ENCODE results near the gene BARHL1.

The BARHL1 gene

DNA sequence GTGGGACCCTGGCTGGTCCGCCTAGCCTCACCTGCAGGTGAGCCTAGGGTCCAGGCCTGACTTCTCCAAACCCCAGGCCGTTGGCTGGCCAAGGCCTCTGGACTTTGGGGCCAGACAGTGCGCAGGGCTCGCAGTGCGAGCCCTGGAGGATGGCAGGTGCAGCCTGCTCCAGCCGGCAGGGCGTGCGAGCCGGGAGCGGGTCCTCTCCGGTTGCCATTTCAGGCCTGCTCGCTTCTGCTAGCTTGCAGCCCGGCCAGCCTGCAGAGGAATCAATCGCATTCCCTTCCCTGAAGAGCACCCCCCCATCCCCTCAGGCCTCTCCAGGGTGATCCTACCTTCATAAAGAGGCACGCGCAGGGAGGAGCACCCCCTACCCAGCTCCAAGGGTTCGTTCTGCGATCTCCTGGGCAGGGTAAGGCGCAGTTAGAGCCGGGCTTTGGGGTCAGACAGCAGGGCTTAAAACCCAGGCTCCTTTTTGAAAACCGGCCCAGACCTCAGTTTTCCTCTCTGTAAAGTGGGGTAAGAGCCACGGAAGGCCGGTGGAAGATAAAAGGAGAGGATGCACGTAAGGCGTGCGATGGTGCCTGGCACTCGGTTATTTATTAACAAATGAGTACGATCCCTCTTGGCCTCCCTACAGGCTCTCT lies 6.2 kb downstream of the BARHL1 start:
- DNase-seq = no peak

DNA sequence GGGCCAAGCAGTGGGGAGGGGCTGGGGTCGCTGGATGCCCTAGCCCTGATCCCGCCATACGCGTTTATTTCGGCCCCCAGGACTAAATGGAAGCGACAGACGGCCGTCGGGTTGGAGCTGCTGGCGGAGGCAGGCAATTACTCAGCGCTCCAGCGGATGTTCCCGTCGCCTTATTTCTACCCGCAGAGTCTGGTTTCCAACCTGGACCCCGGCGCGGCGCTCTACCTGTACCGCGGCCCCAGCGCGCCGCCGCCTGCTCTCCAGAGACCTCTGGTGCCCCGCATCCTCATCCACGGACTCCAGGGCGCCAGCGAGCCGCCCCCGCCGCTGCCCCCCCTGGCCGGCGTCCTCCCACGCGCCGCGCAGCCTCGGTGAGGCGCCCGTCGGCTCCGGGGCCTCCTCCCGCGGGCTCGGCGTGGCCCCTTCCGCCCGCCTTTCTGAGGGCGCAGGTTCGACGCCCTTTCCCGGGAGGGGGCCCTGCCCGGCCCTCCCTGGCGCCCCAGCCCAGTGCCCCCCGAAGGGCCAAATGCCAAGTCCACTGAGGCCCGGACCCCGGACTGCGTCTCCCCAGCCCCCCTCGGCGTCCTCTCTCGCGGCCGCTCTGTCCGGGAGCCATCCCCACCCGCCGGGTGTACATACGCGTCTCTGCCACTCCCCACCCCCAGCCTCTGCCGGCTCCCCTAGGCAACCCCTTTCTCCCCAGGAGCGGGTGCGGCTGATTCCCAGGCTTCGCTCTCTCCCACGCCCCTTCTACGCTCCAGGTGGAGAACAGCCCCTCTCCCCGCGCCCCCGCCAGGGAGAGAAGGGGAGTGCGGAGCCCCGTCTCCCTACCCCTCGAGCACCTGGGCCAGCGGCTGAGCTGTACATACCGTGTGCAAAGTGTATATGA lies 7.0 kb downstream of the BARHL1 start:
- DNase-seq = no peak

- DNase-seq = no peak
These were observed 7.6 kb downstream of the BARHL1 start for GRCh38 chr9:132590037-132590317.

- no peak for DNase-seq
These were observed 8.1 kb downstream of the BARHL1 start for GRCh38 chr9:132590318-132591182.

DNA sequence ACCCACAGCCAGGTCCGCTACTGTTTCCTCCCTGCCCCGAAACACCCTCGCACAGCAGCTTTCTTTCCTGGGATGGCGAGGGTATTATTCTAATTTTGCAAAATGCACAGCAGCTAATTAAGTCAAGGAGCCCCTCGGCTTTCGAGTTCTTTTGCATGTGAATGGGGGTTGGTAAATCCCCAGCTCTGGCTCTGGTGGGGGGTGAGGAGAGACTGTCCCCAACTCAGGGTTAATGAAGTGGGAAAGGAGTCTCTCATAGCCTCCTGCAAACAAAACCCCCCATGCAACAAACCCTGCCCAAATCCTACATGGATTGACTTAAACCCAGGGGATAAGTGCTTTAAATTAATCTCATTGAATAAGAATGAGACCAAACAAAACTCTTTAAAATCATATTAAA lies 8.8 kb downstream of the BARHL1 start:
- DNase-seq = no peak

DNA sequence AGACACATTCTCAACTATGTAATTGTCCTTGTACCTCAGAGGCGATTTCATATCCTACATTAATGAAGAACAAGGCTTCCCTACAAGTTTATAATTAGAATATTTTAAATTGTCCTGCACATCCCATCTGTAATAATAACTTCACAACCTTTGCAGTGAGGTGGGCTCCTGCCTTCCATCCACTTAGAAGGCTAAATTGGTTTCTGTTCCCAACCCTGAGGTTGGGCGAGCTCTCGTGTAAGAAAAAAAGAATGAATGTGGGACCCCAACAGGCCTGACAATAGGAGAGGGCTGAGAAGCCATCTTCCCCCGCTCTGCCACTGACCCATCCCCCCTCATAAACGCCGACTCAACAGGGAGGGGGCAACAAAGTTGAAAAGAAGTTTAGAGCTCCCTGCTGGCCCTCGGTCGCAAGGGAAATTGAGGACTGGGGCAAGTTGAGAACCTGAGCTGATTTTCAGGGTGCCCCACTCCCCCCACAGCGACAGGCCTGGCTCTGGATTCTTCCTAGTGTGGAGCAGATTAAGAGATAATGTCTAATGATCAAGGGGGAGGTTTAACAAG lies 9.4 kb downstream of the BARHL1 start:
- DNase-seq = no peak

DNA sequence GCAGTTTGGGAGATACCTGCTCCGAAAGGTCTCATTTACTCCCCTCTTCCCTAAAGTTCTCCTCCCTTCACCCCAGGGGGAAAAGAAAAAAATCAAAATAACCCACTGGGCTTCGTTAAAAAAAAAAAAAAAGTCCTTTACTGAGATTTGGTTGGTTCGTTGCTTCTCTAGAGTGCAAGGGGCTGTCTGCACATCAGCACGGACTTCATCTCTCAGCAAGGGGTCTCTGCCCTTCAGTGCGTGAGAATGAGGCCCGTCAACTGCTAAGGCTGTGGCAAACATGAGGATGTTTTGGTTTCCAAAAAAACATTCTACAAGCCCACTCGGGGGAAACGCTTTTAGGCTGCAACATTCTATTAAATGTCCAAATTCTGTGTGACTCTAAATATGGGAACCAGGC lies 10.0 kb downstream of the BARHL1 start:
- DNase-seq = no peak

DNA sequence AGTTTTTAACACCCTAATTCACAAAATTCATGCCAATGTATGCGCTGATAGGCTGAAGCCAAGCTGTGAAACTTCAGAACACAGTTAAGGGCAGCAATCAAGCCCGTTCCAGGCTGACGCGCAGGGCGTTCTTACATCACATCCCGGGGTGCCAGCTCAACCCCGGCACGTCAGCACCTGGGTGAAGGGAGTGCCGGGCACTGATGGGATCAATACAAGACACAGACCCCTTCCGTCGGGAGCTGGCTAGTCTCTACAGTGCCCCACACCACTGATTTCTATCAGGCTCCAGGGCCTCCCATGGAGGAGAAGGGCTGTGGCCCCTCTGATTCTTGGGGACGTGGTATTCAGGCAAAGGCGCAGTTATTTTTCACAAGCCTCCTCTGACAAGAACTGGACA lies 12.0 kb downstream of the BARHL1 start:
- DNase-seq = no peak

DNA sequence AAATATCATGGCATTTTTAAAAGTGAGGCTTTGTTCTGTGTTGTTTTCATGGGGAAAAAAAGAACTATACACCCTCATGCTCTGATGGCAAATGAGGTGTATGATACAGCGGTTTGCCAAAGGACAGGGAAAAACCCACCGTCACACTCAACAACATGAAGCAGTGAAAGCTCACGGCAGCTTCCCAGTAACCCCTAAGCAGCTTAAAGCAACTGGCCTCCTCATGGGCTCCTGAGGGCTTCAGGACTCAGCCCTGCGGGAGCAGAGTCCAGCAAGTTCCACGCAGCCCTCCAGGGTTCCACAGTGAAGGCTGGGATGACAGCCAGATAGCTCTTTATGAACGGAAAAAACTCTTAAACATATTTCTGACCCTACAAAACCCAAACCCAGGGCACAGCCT lies 12.9 kb downstream of the BARHL1 start:
- DNase-seq = no peak

DNA sequence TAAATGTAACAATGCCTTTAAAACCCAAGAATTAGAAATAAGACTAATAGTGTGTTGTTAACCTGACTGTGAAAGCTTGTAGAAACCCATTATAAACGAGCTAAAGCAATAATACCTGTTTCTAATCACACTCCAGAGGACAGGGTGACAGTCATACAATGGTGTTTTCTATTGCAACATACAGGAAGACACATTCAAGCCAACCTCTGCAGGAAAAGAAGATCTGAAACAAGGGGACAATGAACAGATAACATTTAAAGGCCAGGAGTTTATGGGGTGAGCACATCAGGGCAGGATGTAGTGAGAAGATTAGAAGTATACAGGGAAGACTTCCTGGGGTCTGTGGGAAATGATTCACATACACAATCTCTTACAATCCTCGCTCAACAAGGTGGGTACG lies 13.8 kb downstream of the BARHL1 start:
- DNase-seq = no peak

DNA sequence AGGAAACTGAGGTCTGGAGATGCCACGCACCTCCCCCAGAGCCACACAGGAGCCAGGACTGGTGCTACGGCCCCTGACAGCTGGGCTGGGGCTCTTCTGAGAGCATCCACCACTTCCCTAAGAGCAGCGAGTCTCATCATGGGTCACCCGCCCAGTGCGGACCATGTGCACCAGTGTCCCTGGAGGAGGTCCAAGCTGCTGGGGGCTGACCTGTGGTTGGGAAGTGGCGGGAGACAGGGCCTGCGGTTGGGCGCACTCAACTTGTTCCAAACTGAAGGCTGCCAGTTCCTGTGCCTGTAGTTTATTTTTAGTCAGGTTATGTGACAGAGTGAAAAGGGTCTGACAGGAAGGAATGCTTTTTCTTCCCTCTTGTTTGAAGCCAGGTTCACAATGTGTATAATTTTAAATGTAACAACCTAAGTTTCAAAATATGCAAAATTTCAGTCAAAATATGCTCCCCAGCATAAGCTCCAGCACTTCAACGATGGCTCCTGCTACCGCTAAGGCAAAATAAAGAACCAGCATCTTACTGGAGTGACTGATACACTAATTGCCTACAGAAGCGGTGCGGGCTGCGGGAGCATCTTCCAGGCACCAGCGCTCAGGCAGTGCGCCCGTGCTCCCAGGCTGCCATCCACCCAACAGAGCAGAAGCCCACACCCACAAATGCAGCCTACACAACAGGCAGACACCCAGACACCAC lies 14.8 kb downstream of the BARHL1 start:
- DNase-seq = no peak

- no peak for DNase-seq
These were observed 18.0 kb downstream of the BARHL1 start for GRCh38 chr9:132600326-132600984.

- DNase-seq = no peak
These were observed 19.8 kb downstream of the BARHL1 start for GRCh38 chr9:132602207-132602606.

DNA sequence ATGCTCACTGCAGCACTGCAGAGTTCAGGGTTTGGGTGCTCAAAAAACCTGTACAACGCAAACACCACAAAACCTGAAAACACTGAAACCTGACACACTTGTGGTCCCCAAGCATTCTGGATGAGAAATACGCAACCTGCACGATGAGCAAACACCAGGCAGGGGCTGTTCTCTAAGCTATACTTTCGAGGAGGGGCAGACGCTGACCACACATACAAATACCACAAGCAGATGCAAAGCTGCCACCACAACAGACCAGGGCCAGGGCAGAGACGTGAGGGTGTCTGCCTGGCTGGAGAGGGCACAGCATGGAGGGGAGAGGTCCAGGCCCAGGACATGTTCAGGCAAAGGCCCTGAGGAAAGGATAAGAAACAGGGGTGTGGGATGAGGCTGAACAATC lies 23.0 kb downstream of the BARHL1 start:
- DNase-seq = no peak

GRCh38 chr9:132606066-132606465 lies 23.7 kb downstream of the BARHL1 start:
- no peak for DNase-seq

DNA sequence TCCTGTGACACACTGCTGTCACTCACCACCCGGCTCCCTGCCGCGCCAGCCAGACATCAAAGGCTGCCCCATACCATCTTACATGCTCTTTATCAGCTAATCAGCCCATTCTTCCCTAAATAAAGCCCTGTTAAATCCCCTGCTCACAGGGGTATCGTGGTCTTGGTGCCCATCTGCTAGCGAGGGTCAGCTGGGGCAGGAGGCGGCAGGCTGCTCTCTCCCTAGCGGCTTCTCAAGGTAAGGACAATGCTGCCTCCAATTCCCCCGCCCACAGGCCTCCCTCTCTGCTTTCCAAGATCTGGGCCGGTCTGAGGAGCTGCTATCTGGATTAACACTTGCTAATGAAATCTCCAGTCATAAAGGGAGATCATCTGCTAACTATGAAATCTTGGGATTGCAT lies 26.8 kb downstream of the BARHL1 start:
- no peak for DNase-seq

GRCh38 chr9:132609829-132610228 lies 27.4 kb downstream of the BARHL1 start:
- no peak for DNase-seq

GRCh38 chr9:132610661-132611060 lies 28.3 kb downstream of the BARHL1 start:
- DNase-seq = no peak

DNA sequence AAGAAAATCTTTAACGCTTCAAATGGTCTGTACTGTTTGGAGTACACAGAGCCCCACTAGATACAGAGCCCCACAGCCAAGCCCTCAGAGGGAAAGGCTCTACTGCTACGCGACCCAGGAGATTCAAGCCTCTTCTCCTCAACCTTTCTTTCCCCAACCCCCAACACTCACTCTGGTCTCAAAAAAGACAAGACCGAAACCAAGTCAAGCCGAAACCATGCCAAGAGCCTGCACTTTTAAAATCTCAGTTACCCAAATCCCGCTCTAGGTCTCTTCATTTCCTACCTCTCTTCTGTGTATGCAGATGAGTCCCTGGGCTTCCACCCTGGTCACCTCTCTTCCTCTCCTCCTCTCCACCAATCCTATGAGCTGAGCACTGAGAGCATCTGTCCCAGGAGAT lies 31.9 kb downstream of the BARHL1 start:
- DNase-seq = no peak

DNA sequence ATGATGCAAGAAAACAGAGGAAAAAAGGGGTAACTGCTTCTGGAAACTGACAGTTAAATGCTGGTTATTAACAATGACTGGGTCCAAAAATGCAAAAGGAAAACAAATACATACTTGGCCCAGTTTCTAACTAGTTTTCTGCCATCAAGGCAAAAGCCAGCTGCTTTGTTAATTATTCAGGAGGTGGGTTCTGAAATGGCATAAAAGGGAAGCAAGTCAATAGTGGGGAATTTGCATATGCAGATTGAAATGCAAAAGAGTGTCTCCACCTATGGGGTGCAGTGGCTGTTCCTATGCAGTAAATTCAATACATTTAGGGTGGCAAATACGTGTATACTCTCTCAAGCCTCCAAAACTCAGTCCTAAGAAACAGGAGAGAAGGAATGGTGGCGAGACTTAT lies 33.4 kb downstream of the BARHL1 start:
- no peak for DNase-seq

DNA sequence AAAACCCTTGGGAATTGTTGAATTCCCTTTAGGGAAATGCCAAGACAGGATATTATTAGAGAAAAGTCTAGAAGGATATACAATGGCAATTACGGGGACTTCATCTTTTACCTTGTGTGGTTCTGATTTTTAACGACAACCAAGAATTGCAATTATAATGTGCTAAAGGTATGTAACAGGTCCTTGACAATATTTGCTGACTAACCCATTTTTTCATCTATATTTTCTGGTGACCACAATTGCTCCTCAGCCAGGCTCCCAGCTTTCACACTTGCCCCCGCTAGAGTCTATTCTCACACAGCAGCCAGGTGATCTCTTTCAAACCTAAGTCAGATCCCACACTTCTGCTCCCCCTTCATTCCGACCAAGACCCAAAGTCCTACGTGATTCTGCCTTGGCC lies 34.3 kb downstream of the BARHL1 start:
- DNase-seq = no peak

DNA sequence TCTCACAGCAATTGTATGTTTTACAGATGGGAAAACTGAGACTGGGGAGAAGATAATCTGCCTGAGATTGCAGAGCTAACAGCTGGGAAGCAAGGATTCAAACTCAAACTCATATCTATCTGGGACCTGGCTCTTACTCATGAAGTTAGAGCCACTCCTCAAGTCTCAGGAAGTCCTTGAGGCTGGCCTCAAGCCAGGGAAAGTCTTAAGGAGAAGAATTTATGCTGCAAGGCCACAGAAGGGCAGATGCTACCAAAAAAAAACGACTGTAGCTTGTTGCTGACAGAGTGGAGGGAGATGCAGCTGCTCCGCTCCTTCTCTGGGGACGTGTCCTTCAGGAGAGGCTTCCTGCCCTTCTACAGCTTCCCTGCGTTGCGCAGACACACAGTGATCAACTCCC lies 39.8 kb downstream of the BARHL1 start:
- no peak for DNase-seq

Measured in activated gamma-delta T cell treated with Interleukin-2 at 50 U/mL for 16 hours (primary cell).